Parathyroid adenoma (tissue), 2 donors: ENCODE data around the gene MSH2.
"Not testable (repeated sequence)": the region's sequence is repeated elsewhere in the genome, so short reads cannot be mapped to it uniquely, and the experiment has no call there.

Source experiments
- H2AFZ ChIP-seq: fragments of 300-600 bp; sonication (generic); one replicate; pipeline ENCODE4 v1.7.0; 2017; ENCODE audit warnings: antibody characterized with exemption, mild to moderate bottlenecking
- H3K27ac ChIP-seq: fragments of 300-600 bp; sonication (generic); one replicate; pipeline ENCODE4 v1.7.0; 2017
- H3K27me3 ChIP-seq: fragments of 300-600 bp; sonication (generic); one replicate; pipeline ENCODE4 v1.7.0; 2017; ENCODE audit warnings: low read length; ENCODE audit not compliant: control insufficient read depth, insufficient read depth
- H3K36me3 ChIP-seq: fragments of 300-600 bp; sonication (generic); one replicate; pipeline ENCODE4 v1.7.0; 2017; ENCODE audit warnings: low read length; ENCODE audit not compliant: control insufficient read depth, insufficient read depth
- H3K4me1 ChIP-seq: fragments of 300-600 bp; sonication (generic); one replicate; pipeline ENCODE4 v1.7.0; 2017; ENCODE audit warnings: control low read depth
- H3K4me2 ChIP-seq: fragments of 300-600 bp; sonication (generic); one replicate; pipeline ENCODE4 v1.7.0; 2017; ENCODE audit warnings: low read length
- H3K4me3 ChIP-seq: fragments of 300-600 bp; sonication (generic); one replicate; pipeline ENCODE4 v1.7.0; 2017; ENCODE audit warnings: low read depth, low read length
- H3K79me2 ChIP-seq: fragments of 300-600 bp; sonication (generic); one replicate; pipeline ENCODE4 v1.7.0; 2017; ENCODE audit warnings: control low read depth
- H3K9ac ChIP-seq: fragments of 300-600 bp; sonication (generic); one replicate; pipeline ENCODE4 v1.7.0; 2017; ENCODE audit warnings: mild to moderate bottlenecking
- H3K9me3 ChIP-seq: fragments of 300-600 bp; sonication (generic); one replicate; pipeline ENCODE4 v1.7.0; 2017; ENCODE audit warnings: low read length; ENCODE audit not compliant: control insufficient read depth
- CTCF ChIP-seq: fragments of 300-600 bp; sonication (generic); IDR thresholded peaks from one replicate; pipeline ENCODE4 v1.7.0; 2017; ENCODE audit warnings: antibody characterized with exemption, mild to moderate bottlenecking
- donor health status: primary hyperparathyroidism.

Gene MSH2

GRCh38 chr2:47359375-47359868, 43.5 kb upstream of the MSH2 start:
- no peaks in the 10 kb centered on the region for H3K9me3 ChIP-seq
- no peaks in the 10 kb centered on the region for H3K36me3 ChIP-seq
- no peak overlapping the region for H3K4me2 ChIP-seq
- no peak overlapping the region for H3K27ac ChIP-seq
- H3K9ac ChIP-seq, result no peak overlapping the region
- H2AFZ ChIP-seq, result no peak overlapping the region
- no peak for TF ChIP-seq CTCF
- no peaks in the 10 kb centered on the region for H3K79me2 ChIP-seq
- no peaks in the 10 kb centered on the region for H3K4me1 ChIP-seq
- no peak overlapping the region for H3K4me3 ChIP-seq
- no peaks in the 10 kb centered on the region for H3K27me3 ChIP-seq

GRCh38 chr2:47360283-47360682, 42.7 kb upstream of the MSH2 start:
- TF ChIP-seq CTCF, result no peak
- no peaks in the 10 kb centered on the region for H3K9me3 ChIP-seq
- H3K36me3 ChIP-seq, result no peaks in the 10 kb centered on the region
- no peak overlapping the region for H3K4me3 ChIP-seq
- no peak overlapping the region for H3K4me2 ChIP-seq
- H3K4me1 ChIP-seq, result no peaks in the 10 kb centered on the region
- no peak overlapping the region for H3K27ac ChIP-seq
- no peak overlapping the region for H2AFZ ChIP-seq
- H3K79me2 ChIP-seq, result no peaks in the 10 kb centered on the region
- no peak overlapping the region for H3K9ac ChIP-seq
- no peaks in the 10 kb centered on the region for H3K27me3 ChIP-seq

GRCh38 chr2:47360927-47361326, 42.0 kb upstream of the MSH2 start:
- no peak overlapping the region for H3K9ac ChIP-seq
- no peak overlapping the region for H3K27ac ChIP-seq
- no peaks in the 10 kb centered on the region for H3K79me2 ChIP-seq
- H3K4me3 ChIP-seq, result no peak overlapping the region
- H3K9me3 ChIP-seq, result no peaks in the 10 kb centered on the region
- no peaks in the 10 kb centered on the region for H3K4me1 ChIP-seq
- H3K4me2 ChIP-seq, result no peak overlapping the region
- H3K36me3 ChIP-seq, result no peaks in the 10 kb centered on the region
- H3K27me3 ChIP-seq, result no peaks in the 10 kb centered on the region
- no peak overlapping the region for H2AFZ ChIP-seq
- no peak for TF ChIP-seq CTCF

GRCh38 chr2:47361505-47362229, 41.3 kb upstream of the MSH2 start:
- H3K27ac ChIP-seq, H3K4me1 ChIP-seq, H3K4me2 ChIP-seq, H3K9ac ChIP-seq, H3K36me3 ChIP-seq, H3K79me2 ChIP-seq, H3K4me3 ChIP-seq, H2AFZ ChIP-seq, H3K9me3 ChIP-seq, H3K27me3 ChIP-seq: not testable (repeated sequence)

GRCh38 chr2:47373747-47374146, 29.2 kb upstream of the MSH2 start:
- Histone ChIP-seq H3K9ac (no peak overlapping the region), H2AFZ (no peak overlapping the region), H3K4me1 (no peaks in the 10 kb centered on the region), H3K4me3 (no peak overlapping the region), H3K9me3 (no peaks in the 10 kb centered on the region), H3K27ac (no peak overlapping the region), H3K79me2 (peaks cover 9% of the 10 kb centered on the region), H3K27me3 (no peaks in the 10 kb centered on the region), H3K36me3 (no peaks in the 10 kb centered on the region), H3K4me2 (no peak overlapping the region)
- no peak for TF ChIP-seq CTCF
